ENCODE results near the gene RPL39L.

RPL39L gene

DNA sequence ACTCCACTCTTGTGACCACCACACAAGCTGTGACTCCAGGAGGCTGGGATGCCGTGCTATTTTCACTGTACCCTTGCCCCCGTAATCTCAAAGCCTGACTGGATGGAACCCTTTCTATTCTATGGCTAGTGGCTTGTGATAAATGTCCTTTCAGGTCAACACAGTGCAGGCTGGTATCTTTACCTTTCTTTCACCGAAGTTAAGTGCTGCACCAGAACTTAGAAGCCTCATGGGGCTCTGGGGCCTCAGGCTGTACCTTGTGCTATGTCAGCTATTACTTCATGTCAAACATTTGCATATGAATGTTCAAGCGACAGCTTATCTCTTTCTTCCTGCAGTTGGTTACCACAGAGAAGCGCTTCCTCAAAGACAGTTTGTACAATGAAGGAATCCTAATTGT is 66.8 kb downstream of the RPL39L start:
- peaks cover 97% of the 10 kb centered on the region for H3K36me3 ChIP-seq (ENCODE audit: control insufficient read depth, low read length)
- peak overlapping the region; percentile 88 for H3K4me2 ChIP-seq (ENCODE audit: low read length)
- no peaks in the 10 kb centered on the region for H3K9me2 ChIP-seq (replicated peaks; ENCODE audit: control insufficient read depth, low read length)
- H4K20me1 ChIP-seq (ENCODE audit: control insufficient read depth, insufficient read depth, low read depth, low read length): no peaks in the 10 kb centered on the region
- peak overlapping the region; percentile 98 for H3K27ac ChIP-seq (ENCODE audit: low read depth, low read length)
- no peaks in the 10 kb centered on the region for H3K27me3 ChIP-seq (ENCODE audit: control insufficient read depth, low read length)
- no peaks in the 10 kb centered on the region for H3K9me3 ChIP-seq (ENCODE audit: control insufficient read depth, insufficient read depth, low read length)
- H3K4me1 ChIP-seq (ENCODE audit: control insufficient read depth, low read length): peaks cover 68% of the 10 kb centered on the region
- H3F3A ChIP-seq (ENCODE audit: control insufficient read depth, insufficient read depth): peaks cover 56% of the 10 kb centered on the region
- H3K4me3 ChIP-seq (ENCODE audit: low read length): peak overlapping the region; percentile 69
- peaks cover 62% of the 10 kb centered on the region for H3K79me2 ChIP-seq (ENCODE audit: control insufficient read depth, low read length)
- TF ChIP-seq, protein P1, sequence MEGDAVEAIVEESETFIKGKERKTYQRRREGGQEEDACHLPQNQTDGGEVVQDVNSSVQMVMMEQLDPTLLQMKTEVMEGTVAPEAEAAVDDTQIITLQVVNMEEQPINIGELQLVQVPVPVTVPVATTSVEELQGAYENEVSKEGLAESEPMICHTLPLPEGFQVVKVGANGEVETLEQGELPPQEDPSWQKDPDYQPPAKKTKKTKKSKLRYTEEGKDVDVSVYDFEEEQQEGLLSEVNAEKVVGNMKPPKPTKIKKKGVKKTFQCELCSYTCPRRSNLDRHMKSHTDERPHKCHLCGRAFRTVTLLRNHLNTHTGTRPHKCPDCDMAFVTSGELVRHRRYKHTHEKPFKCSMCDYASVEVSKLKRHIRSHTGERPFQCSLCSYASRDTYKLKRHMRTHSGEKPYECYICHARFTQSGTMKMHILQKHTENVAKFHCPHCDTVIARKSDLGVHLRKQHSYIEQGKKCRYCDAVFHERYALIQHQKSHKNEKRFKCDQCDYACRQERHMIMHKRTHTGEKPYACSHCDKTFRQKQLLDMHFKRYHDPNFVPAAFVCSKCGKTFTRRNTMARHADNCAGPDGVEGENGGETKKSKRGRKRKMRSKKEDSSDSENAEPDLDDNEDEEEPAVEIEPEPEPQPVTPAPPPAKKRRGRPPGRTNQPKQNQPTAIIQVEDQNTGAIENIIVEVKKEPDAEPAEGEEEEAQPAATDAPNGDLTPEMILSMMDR (IDR thresholded peaks at IDR 0.05; ENCODE audit: low read depth, low read length, poor library complexity, severe bottlenecking): no peak
- TF ChIP-seq EZH2phosphoT487 (IDR thresholded peaks at IDR 0.05; ENCODE audit: borderline replicate concordance, low read length): no peak

DNA sequence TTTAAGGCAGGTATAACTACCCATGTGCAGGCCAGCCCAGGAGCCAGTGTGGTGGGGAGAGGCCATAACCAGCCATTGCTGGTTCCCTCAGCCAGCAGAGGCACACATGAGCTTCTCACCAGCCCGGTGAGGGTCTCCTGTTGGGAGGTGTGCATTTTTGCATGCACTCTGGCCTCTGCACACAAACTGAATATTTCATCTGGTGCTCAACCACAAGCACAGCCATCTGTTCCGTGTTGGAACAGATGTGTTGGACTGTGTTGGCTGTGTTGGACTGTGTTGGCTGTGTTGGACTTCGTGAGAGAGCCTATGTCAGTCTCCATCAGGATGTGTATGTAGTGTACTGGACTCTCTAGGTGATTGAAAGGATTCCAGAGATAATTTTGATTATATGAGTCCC is 67.2 kb downstream of the RPL39L start:
- TF ChIP-seq, protein P1 (IDR thresholded peaks at IDR 0.05; ENCODE audit: low read depth, low read length, poor library complexity, severe bottlenecking): peak; percentile 51
- TF ChIP-seq EZH2phosphoT487 (IDR thresholded peaks at IDR 0.05; ENCODE audit: borderline replicate concordance, low read length): no peak
- Histone ChIP-seq H3K27me3 (ENCODE audit: control insufficient read depth, low read length) (no peaks in the 10 kb centered on the region), H4K20me1 (ENCODE audit: control insufficient read depth, insufficient read depth, low read depth, low read length) (no peaks in the 10 kb centered on the region), H3K79me2 (ENCODE audit: control insufficient read depth, low read length) (peaks cover 66% of the 10 kb centered on the region), H3K9me2 (replicated peaks; ENCODE audit: control insufficient read depth, low read length) (no peaks in the 10 kb centered on the region), H3F3A (ENCODE audit: control insufficient read depth, insufficient read depth) (peaks cover 56% of the 10 kb centered on the region), H3K27ac (ENCODE audit: low read depth, low read length) (peak overlapping the region; percentile 98), H3K4me2 (ENCODE audit: low read length) (peak overlapping the region; percentile 88), H3K4me3 (ENCODE audit: low read length) (peak overlapping the region; percentile 69), H3K9me3 (ENCODE audit: control insufficient read depth, insufficient read depth, low read length) (no peaks in the 10 kb centered on the region), H3K4me1 (ENCODE audit: control insufficient read depth, low read length) (peaks cover 73% of the 10 kb centered on the region), H3K36me3 (ENCODE audit: control insufficient read depth, low read length) (peaks cover 96% of the 10 kb centered on the region)

Data from DOHH2 (cell line).